Medulla oblongata (tissue), 1 donor: ENCODE data around the gene KLHL22.

Experiments
- DNase-seq: peaks from one replicate; pipeline ENCODE4 v3.0.0-alpha.2; 2015; ENCODE audit errors: extremely low spot score

The KLHL22 gene

GRCh38 chr22:20434264-20434751 is 61.3 kb downstream of the KLHL22 start:
- no peak for DNase-seq

GRCh38 chr22:20433686-20434241 is 61.8 kb downstream of the KLHL22 start:
- no peak for DNase-seq

- no peak for DNase-seq
Measured at GRCh38 chr22:20433191-20433590, 62.4 kb downstream of the KLHL22 start.

GRCh38 chr22:20432244-20432686 is 63.3 kb downstream of the KLHL22 start:
- no peak for DNase-seq

GRCh38 chr22:20431511-20432192 is 63.9 kb downstream of the KLHL22 start:
- DNase-seq = no peak

- DNase-seq = no peak
Measured at GRCh38 chr22:20430720-20431510, 64.7 kb downstream of the KLHL22 start.

- DNase-seq = no peak
Measured at GRCh38 chr22:20430101-20430719, 65.4 kb downstream of the KLHL22 start.

- DNase-seq = no peak
Measured at GRCh38 chr22:20429254-20430100, 66.1 kb downstream of the KLHL22 start.

GRCh38 chr22:20428496-20429253 is 66.9 kb downstream of the KLHL22 start:
- DNase-seq = no peak

GRCh38 chr22:20427945-20428417 is 67.6 kb downstream of the KLHL22 start:
- no peak for DNase-seq

- no peak for DNase-seq
Measured at GRCh38 chr22:20427104-20427944, 68.3 kb downstream of the KLHL22 start.

- no peak for DNase-seq
Measured at GRCh38 chr22:20426259-20426615, 69.4 kb downstream of the KLHL22 start.

- no peak for DNase-seq
Measured at GRCh38 chr22:20425566-20426258, 69.9 kb downstream of the KLHL22 start.

- no peak for DNase-seq
Measured at GRCh38 chr22:20424932-20425565, 70.5 kb downstream of the KLHL22 start.

GRCh38 chr22:20424568-20424931 is 71.0 kb downstream of the KLHL22 start:
- no peak for DNase-seq

GRCh38 chr22:20423906-20424551 is 71.6 kb downstream of the KLHL22 start:
- DNase-seq = peak; percentile 50

- DNase-seq = peak; percentile 93
Measured at GRCh38 chr22:20423008-20423905, 72.3 kb downstream of the KLHL22 start.
